Suppressor macrophage (primary cell): Measurements from ENCODE around the gene CYB561D2.
A peak's percentile ranks its signal among the peaks of the same experiment; 100 is the strongest.

Experiments used
- DNase-seq, 4 experiments: peaks; one replicate each; pipeline ENCODE4 v3.0.0-alpha.2; 2020 to 2022

Gene CYB561D2

DNA sequence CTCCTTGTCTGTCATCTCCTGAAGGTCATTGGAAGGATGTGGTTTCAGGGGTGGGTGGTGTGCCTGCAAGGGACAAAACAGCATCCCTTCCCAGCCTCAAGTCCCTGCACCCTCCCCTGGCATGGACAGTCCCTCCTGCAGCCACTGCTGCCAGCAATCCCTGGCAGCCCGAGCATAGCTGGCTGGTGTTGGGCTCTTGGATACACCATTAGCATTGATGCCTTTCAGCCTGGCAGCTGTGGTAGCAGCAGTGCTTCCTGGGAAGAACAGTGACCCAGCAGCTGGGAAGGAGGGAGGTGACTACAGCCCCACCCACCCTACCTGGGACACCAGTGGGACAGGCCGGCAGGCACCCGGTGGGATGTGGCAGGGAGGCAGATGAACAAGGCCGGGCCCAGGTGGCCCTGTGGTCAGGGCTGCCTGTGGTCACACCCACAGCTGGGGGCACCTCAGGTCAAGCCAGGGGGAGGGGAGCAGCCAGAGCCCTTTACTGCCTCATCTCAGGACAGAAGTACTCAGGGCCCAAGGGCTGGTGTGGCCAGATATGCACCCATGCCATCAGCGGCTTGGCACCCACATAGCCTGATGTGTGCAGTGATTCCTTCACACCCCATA, 41.5 kb downstream of the CYB561D2 start:
- peak in 1 of 4 experiments; percentile 17 for DNase-seq

GRCh38 chr3:50393061-50393460, 42.4 kb downstream of the CYB561D2 start:
- no peak for DNase-seq

DNA sequence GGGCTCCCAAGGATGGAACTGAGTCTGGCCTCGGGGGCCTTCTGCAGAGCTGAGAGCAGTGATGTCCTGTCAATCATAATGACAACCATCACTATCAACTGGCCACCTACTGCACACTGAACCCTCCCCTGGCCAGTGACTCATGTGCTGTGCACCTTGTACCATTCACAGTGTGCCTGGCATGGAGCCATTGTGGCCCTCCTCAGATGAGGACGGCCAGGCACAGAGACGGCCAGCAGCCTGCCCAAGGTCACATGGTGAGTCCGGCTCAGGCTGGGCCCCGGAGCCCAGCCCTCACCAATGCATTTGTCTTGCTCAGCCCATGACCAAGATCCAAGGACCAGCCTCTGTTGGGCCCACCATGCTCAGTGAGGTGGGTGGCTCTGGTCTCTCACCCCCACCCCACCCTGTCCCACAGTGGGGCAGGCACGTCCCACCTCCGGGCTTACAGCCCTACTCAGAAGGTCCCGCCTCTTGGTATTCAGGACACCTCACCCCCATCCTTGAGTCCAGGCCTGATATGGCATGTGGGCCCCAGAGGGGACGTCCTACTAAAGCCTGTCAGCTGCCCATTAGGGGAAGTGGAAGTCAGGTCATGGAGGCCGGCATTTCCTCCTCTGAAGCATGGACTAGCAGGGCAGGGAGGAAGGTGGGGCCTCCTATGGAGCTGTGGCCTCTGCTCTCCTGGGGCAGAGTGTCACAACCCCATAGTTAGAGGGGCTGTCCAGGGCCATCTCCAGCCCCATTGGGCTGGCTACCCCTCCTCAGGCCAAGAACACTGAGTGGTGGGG, 44.6 kb downstream of the CYB561D2 start:
- DNase-seq = peak; percentile 81 to 90 (median 89)

GRCh38 chr3:50396502-50396901, 45.8 kb downstream of the CYB561D2 start:
- DNase-seq = no peak

DNA sequence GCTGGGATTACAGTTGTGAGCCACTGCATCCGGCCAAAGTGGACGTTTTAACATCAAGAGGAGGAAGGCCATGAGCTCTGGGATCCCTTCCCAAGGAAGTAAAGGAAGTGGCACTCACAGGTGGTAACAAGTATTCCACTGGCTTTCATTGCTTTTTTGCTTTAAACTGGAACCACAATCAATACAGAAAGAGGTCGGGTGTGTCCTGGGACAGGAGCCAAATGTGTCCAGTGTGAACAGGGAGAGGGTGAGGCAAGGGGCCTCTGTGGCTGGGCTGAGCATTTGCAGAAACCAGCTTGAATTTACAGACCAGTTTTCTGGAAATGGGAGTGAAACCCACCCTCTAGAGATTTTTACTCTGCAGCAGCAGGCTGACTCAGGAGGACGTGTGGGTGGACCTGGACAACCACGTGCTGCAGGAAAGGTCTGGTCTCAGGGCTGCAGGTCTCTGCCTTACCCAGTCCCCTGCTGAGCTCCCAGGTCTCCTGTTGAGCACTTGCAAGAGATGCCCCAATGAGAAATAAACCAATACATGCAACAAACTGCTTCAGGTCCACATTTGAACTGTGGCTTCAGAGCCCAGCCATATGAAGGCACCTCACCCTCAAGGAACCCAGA, 51.4 kb downstream of the CYB561D2 start:
- no peak for DNase-seq
